Stimulated activated CD4-positive, alpha-beta T cell treated with anti-CD3 and anti-CD28 coated beads, Interleukin-4, amount 100 ng/mL, for 48 hours (primary cell): ENCODE measurements around the gene GSTM5.
"Not testable (repeated sequence)": the region's sequence is repeated elsewhere in the genome, so short reads cannot be mapped to it uniquely, and the experiment has no call there.

Source experiments
- DNase-seq, 2 donors: peaks; one replicate each; pipeline ENCODE4 v3.0.0-alpha.2; 2020; ENCODE audit warnings: low read depth in 2 of 2

GSTM5 gene

DNA sequence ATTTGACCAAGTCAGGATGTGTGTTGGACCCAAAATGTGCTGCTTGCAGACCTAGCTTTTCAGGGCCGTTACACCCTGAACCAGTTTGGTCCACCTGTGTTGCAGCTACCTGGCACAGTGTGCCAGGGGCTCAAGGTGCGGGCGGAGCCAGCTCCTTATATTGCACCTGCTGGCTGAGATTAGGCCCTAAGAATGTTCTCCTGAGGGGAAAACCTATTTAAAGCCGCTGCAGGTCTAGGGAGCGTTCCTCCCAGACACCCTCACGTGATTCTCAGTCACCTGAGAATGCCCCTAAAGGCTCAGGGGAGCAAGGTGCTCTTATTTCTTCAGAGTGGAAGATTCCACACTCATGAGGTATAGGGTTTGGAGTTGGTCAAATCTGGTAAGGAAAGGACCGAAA is 16.8 kb downstream of the GSTM5 start:
- no peak for DNase-seq

DNA sequence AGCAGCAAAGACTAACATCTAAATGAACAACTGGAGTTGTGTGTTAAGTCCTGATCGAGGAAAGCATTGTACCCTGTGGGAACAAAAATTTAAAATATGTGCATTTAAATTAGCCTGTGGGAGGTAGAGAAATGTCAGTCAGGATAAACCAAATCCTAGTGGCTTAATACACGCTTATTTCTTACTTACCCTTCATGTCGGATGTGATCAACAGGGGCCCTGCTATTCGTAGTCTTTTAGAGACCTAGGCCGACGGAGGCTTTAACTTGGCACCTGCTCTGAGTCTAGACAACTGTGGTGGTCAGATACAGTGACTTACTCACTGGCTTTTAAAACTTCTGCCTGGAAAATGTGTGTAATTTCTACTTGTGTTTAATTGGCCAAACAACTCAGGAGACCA is 18.6 kb downstream of the GSTM5 start:
- no peak for DNase-seq

DNA sequence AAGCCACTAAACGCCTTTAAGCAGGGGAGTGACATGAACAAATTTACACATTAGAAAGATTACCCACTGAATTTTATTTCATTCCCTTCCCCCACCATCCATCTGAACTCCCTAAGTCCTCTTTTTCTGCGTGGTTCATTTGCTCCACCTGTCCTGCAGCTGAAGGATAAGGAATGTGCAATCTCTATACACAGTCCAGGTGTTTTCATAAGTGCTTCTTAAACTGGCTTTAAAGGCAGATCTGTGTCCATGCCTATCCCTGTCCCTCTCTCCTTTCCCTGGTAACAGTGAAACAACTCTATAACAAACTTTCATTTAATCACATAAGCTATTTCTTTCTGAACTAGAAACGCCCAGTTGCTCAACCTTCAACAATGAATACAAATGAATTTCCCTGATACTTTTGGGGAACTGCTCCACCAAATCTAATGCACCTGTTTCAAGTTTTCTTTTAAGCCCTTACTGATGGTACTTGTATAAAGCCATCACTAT is 20.4 kb downstream of the GSTM5 start:
- DNase-seq = no peak

DNA sequence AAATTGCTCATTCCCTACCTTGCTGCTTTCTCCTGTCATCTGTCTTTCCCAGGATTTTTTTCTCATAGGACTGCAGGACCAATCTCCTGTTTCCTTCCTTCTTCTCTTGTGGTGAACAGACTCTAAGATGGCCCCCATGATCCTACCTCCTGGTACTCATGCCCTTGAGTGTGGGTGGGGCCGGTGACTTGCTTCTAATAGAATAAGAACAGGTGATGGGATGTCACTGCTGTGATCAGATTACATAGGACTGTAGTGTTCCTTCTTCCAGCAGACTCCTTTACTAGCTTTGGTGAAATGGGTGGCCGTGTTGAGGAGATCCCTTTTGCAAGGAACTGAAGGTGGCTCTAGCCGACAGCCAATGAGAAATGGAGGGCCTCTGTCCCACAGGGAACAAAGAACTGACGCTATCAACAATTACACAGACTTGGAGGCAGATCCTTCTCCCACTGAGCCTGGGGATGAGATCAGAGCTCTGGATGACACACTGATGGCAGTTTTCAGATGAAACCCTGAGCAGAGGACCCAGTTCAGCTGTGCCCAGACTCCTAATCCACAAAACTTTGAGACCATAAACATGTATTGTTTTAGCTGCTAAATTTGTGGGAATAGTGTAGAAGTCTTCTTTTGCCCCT is 21.3 kb downstream of the GSTM5 start:
- no peak for DNase-seq

DNA sequence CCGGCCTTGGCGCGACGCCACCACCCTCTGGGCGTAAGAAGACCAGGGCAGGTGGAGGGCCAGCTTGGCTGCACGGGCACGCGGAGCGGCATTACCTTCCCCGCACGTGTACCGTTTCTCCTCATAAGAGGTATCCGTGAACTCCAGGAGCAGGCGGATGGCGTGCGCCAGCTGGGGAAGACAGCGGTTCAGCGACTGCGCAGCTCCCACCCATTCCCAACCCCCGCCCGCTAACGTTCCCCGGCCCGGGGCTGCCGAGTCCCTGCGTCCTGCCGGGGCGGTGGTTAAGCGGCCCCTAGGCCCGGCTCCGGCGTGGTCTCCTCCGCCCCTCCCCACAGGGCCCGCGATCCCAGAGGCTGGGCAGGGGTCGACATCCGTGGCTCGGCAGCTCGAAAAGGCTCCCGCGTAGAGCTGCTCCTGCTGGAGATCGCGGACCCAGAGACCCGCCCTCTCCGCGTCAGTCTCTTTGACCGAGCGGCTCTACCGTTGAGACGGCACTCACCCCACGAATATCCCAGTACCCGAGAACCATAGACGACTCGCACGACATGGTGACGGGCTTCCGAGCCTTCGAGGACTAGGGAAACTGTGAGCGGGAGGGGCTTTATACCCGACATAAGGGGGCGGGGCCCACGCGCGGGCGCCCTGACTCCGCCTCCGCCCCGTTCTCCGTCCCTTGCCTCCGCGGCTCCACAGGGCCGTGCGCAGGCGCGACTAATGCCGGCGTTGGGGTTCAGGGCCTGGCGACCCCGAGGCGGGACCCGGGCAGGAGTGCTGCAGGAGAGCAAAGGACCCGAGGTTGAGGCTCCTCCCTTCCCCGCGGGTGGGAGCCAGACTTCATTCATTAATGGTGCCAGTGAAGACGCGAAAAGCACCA is 27.9 kb downstream of the GSTM5 start:
- DNase-seq = peak; percentile 70 to 76

DNA sequence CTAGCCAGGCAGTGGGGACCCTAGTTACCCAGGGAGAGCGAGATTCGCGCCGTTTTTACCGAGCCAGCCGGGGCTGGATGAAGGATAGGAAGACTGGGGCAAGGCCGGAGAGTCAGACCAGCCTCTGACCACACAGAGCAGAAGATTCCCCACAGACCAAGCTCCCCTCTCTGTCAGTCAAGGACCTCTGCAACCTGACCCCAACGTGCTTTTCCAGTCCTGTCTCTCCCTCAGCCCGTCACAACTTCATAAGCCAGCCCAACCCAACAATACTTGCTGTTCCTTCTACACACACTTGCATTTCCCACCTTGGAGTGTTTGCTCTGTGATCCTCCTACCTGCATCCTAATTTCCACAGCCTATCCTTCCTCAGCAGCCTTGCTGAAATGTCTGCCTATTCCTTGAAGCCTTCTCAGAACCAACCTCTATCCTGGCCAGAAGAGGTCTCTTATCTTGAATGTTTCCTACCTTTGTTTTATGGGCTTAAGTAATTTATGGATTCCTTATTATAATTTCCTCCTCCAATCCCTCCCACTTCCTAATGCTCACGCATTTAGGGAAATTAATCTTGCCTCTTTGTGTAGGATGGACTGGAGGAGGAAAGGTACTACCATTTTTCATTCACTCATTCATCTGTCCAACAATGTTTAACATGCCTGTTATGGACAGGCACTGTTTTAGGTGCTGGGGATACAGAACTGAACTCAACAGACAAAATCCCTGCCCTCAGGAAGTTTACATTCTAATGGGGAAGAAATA is 28.7 kb downstream of the GSTM5 start, which contains the start of gene GSTM3:
TSS of gene GSTM3 (minus strand) at position 424 of the 759 bp plus-strand sequence. CDS start 751 bp downstream, outside the sequence.
- DNase-seq = no peak

DNA sequence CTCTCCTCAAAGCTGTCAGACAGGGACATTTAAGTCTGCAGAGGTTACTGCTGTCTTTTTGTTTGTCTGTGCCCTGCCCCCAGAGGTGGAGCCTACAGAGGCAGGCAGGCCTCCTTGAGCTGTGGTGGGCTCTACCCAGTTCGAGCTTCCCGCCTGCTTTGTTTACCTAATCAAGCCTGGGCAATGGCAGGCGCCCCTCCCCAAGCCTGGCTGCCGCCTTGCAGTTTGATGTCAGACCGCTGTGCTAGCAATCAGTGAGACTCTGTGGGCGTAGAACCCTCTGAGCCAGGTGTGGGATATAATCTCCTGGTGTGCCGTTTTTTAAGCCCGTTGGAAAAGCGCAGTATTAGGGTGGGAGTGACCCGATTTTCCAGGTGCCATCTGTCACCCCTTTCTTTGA is 36.3 kb downstream of the GSTM5 start:
- not testable (repeated sequence) for DNase-seq

DNA sequence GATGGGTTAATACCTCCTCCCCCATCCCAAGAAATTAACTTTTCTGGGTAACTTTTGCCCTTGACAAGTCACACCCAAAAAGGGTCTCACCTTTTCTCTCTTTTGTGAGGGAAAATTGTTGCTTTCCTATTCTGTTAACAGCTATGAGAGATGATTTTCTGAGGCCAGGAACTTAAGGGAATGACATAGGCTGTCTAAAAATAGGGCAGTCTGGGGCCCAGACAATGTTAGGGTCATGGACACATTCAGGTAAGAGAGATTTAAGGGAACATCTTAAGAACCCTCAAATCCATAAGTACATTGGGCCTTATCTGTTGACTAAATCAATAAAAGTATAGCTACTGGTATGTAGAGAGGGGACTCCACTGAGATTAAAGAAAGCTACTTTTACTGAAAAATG is 37.2 kb downstream of the GSTM5 start:
- DNase-seq = no peak

DNA sequence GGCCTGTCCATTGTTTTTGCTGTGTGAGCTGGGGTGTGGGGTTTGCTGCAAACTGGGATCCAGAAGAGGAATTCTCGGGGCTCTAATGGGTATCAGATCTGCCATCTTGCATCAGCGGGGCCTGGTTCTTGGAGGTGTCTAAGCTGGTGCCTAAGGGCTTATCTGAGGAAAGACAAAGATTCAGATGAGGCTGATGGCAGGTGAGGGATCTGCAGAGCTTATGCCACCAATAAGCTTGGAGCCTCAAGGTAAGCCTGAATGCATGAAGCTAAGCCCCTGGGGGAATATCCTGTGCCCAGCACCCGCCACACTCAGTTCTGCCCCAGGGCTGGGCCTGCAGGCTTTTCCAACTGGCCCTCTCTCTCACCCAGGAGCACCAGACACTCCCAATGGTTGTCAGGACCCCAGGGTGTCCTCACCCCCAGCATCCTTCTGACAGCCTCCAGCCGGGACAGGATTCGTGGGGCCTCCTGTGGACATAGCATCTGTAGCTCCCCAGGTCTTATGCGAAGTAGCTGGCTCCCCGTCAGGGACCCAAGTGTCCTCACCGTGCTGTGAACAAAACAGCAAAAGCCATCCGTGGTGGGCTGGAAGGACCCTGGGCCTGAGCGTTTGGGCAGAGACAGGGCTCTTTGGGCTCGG is 38.3 kb downstream of the GSTM5 start:
- no peak for DNase-seq

DNA sequence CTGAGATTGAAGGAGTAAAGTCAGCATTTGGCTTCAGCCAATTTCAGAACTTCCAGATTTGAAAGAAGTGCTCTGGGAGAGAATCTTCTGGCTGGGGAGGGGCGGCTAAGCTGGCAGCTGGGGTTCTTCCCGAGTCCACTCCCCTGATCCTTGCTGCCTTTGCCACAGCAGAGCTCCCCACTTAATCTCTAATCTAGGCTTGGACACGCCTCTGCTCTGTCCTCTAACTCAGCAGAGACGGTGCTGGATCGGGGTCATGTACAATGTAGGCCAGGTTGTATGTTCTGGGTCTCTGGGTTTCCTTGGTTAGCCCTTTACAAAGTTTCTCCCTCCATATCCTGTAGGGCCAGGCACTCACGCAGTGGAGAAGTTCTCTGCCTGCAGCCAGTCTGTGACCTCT is 38.9 kb downstream of the GSTM5 start:
- DNase-seq = no peak

DNA sequence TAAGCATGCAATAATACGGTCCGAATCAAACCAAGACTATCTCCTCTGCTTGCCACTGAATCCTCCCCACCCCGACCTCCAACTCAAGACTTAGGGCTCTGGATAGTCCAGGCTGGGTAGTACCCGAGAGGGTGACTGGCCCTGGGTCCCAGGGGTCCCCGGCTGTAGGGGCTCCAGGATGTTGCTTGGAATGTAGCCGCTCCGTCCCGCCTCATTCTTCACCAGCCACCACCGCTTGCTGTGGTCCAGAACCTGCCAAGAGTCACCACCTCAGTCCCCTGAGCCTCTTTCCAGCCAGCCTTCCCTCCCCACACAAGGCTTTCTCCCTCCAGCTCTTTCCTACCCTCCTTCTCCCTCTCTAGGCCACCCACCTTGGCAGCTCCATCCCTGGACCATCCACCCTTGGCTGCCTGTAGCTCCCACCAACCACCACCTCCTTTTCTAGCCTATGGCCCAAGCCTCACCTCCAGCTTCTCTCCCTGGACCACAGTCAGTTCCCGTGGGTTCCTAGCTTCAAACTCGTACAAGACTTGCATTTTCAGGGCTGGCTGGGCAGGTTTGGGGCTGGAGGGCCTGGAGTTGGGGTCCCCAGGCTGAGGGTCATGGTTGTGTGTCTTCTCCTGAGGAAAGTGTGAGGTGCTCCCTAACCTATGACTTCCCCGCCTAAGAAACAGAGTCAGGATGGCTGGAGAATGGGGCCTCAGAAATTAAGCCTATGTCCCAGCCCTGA is 39.6 kb downstream of the GSTM5 start:
- no peak for DNase-seq

DNA sequence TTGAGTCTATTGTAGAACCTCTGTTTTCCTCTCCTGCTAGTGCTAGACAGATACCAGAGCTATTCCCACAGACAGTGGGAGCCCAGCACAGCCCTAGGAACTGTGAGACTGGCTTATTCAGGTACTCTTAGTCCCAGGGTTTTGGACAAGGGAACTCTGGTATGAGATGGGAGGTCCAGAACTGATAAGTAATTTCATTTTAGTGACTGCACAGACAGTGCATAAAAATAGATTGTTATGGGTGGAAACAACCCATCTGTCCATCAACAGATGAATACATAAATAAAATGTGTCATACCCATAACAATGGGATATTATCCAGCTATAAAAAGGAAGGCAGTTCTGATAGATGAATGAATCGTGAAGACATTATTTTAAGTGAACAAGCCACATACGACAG is 42.7 kb downstream of the GSTM5 start:
- no peak for DNase-seq

DNA sequence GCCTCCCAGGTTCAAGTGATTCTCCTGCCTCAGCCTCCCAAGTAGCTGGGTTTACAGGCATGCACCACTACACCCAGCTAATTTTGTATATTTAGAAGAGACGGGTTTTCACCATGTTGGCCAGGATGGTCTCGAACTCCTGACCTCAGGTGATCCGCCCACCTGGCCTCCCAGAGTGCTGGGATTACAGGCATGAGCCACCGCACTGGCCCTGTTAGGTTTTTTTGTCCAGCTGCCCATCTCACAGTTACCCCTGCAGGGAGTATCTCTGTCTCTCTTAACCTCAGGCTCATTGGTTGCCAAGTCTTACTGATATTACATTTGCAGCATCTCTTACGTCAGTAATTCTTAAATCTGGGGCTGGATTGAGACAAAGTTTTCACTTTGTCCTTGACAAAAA is 44.3 kb downstream of the GSTM5 start:
- not testable (repeated sequence) for DNase-seq

DNA sequence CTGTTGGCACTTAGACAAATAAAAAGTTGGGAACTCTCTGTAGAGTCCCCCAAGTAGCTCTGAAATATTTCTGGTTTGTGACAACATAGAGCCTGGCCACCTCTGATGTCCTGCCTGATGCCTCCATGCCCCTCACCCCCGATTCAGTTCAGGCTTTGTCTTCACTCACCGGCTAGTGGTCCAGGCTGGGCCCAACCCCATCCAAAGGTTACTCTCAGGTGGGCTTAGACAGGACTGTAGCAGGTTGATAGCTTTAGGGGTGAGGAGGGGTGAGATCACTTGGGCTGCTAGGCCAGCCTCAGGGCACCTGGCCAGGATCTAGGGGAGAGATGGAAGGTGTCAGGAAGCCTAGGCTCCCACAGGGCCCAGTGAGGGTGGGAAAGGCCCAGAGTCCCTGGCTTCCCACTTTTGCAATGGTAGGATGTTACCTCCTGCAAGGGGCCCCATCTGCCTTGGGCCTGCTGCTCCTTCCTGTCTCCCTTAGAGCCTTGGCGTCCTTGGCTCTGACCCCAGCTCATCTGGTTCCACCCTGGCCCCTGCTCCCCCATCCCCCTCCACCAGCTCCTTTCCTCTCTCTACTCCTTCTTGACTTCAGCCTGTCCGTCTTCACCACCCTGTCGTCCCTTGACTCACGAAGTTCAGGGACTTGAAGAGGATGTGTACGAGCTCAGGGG is 44.9 kb downstream of the GSTM5 start:
- DNase-seq = no peak

DNA sequence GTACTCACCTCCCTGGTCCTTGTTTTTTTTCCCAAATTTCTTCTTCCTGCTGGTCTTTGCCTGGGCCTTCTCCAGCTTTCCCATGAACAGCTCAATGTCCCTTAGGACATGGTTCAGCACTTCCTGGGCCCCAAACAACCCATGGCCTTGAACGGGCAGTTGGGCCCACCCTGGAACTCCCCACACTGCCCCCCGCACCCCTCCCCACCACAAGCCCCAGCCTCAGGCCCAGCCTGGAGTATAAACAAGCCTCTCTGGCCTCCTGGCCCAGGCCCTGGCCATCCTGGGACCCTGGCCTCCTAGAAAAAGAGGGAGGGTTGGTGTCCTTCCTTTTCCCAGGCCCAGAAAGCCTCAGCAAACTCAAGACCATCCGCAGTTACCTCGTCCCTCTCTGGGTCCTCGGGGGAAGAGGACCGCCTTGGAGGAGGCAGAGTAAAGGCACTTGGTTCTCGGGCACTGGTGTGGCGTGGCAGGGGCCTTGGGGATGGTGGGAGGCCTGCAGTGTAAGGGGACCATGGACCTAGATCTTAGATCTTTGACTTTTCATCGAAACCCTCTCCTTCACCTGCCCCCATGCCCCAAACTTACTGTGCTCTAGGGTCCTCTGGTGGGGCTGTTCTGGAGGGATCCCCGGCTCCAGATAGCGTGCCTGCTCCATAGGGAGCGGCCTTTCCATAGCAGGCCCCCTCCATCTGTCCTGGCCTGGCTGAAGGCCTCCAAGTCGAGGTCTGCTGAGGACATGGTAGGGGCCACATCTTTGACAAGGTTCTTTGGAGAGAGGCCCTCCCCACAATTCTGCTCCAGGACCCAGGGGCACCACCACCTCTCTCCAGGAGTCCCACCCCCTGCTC is 46.1 kb downstream of the GSTM5 start:
- DNase-seq = no peak

DNA sequence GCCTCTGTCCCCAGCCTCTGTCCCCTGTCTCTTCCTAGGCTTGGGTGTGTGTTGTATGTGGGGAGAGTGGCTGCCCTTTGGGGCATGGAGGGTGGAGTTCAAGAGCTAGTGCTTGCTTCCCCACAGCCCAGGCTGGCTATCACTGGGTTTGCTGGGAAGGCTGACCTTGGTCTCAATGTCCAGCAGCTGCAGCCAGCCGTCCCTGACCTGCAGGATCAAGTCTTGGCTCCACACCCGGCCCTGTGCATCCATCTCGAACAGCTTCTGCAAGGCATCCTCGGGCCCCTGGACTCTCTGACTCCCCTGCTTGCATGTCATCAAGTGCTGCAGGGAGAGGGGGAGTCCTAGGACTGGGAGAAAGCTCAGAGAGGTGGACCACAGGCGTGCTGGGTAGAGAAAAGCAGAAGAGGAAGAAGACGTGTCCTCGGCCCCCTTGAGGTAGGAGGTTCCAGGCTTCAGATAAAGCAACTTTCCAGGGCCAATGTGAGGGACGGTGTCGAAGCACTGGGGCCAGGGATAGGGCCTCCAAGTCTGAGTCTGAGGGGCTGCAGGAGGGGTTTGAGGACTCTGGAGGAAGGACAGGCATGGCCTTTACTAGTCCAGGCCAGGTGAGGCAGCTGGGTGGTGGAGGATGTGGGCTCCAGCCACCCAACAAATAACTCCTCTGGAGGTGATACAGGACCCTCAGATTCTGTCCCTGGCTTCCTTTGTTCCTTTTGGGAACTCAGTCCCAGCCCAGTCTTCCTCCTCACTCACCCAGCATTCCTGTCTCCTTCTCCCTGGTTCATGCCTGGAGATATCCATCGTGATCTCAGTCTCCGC is 47.7 kb downstream of the GSTM5 start:
- no peak for DNase-seq

DNA sequence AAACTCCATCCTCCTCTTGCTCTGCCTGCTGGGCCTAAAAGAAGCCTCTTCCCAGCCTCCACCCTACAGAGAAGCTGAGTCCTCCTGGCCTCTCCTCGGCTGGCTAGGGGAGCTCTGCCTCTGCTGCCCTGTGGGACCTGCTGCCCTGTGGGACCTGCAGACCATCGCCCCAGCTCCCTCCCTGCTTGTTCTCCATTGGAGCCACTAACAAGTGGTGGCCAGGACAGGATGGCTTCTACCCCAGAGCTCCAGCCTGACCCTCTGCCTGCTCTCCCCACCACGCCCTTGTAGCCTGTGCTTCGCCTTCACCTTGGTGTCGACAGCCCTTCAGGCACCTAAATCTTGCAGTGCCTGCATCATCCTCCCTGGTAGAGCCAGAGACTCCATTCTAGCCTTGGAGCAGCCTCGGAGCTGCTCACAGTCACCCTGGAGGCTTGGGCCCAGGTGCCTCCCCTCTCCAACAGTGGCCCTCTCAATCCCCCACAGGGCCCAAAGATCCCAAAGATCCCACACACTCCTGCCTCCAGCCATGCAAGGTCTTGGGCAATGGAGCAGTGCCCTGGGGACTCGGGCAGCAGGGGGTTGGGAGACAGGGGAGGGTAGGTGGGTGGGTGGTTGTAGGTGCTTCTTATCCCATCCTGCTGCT is 48.7 kb downstream of the GSTM5 start:
- DNase-seq = no peak
